ENCODE results near the gene ZNF543.

Gene ZNF543

DNA sequence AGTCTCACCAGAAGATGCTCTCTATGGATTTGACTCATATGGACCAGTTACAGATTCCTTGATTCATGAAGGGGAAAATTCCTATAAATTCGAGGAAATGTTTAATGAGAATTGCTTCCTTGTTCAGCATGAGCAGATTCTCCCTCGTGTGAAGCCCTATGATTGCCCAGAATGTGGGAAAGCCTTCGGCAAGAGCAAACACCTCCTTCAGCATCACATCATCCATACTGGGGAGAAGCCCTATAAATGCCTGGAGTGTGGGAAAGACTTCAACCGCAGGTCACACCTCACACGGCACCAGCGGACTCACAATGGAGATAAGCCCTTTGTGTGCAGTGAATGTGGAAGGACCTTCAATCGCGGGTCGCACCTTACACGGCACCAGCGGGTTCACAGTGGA lies 29.3 kb upstream of the ZNF543 start:
- DNase-seq (ENCODE audit: insufficient read length) (no peak), FAIRE-seq (no peak)
- TF ChIP-seq TAF1 (IDR thresholded peaks at IDR 0.05; ENCODE audit: borderline replicate concordance, low read depth, low read length) (no peak), POLR2A (IDR thresholded peaks at IDR 0.05; ENCODE audit: low read depth, low read length) (no peak), POLR2AphosphoS5 (IDR thresholded peaks at IDR 0.05; ENCODE audit: low read depth, low read length) (no peak)

DNA sequence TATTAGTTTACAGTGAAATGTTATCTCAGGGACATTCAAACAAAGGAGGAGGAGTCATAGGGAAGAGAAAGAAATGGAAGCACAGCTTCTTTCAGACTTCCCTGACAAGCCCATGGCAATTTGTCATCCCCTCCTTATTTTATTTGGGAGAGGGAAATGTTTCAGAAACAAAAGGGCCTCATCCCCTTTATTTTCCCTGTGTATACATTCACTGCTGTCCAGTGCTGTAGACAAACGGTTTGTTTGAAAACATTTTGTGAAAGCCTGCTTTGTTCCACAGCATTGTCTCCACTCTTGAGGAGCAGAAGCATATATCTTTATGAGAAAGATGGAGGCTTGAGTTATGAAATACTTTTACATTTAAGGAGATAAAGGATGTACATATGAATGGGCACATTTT lies 27.7 kb upstream of the ZNF543 start:
- TF ChIP-seq TAF1 (IDR thresholded peaks at IDR 0.05; ENCODE audit: borderline replicate concordance, low read depth, low read length) (no peak), POLR2AphosphoS5 (IDR thresholded peaks at IDR 0.05; ENCODE audit: low read depth, low read length) (no peak), POLR2A (IDR thresholded peaks at IDR 0.05; ENCODE audit: low read depth, low read length) (no peak)
- DNase-seq (ENCODE audit: insufficient read length), result no peak
- no peak for FAIRE-seq

DNA sequence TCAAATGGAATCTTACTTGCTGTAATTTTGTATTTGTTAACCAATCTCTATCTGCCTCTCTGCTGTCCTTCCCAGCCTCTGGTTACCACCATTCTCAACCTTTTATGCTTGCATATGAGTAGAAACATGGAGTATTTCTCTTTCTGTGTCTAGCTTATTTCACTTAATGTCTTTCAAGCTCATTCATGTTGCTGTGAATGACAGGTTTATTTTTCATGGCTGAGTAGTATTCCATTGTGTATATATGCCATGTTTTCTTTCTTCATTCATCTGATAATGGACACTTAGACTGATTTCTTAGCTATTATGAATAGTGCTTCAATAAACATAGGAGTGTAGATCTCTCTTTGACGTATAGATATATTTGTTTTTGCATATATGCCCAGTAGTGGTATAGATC lies 26.6 kb upstream of the ZNF543 start:
- TF ChIP-seq POLR2AphosphoS5 (IDR thresholded peaks at IDR 0.05; ENCODE audit: low read depth, low read length) (no peak), TAF1 (IDR thresholded peaks at IDR 0.05; ENCODE audit: borderline replicate concordance, low read depth, low read length) (no peak), POLR2A (IDR thresholded peaks at IDR 0.05; ENCODE audit: low read depth, low read length) (no peak)
- DNase-seq (ENCODE audit: insufficient read length), result no peak
- no peak for FAIRE-seq

DNA sequence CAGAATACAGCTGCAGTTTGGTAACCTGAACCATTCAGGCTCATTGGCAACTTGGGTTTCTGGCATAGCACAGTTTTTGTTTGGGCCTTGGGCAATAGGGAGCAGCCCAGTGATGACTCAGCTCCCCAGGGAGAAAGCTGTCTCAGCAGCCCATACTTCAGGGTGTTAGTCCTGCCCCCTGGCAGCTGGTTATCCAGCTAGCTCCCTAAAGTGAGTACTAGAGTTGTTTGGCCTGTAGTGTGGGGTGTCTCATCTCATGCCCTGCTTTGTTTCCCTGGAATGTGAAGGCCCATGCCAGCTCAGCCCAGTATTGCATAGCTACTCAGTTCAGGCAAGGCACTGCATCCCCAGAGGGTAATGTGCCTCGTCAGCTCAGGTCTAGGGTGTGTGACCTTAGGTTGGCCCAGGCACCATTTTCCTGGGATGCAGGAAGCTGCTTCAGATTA lies 18.2 kb upstream of the ZNF543 start:
- TF ChIP-seq POLR2A (IDR thresholded peaks at IDR 0.05; ENCODE audit: low read depth, low read length) (no peak; the same call in none of the 2 replicates), TAF1 (IDR thresholded peaks at IDR 0.05; ENCODE audit: borderline replicate concordance, low read depth, low read length) (no peak), POLR2AphosphoS5 (IDR thresholded peaks at IDR 0.05; ENCODE audit: low read depth, low read length) (peak; percentile 69)
- FAIRE-seq, result no peak
- no peak for DNase-seq (ENCODE audit: insufficient read length)

DNA sequence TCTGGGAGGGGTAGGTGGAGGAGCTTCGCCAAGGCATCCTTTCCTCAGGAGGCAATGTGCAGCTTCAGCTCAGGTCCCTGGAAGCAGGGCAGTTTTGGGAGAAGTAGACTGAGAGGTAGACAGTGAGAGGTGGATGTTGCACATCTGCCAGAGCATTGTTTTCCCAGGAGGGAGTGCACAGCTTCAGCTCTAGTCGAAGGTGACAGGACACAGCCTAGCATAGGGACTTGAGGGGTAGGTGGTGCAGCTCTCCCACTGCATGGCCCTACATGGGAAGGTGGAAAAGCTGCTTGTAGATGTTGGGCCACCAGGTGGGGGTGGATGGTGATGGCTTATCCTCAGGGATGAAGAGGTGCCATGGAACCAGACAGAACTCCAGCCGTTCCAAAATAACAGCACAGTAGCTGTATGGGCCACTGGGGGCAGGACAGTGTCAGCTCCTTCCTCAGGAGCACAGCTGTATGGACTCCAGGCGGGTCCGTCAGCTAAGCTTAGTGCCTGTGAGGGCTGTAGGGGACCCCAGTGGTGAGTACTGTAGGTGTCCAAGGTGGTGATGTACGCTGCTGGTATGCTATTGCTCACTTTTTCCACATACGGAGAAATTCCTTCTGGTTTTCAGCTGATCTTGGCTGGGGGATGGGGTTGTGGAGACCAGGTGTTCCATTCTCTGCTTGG lies 17.4 kb upstream of the ZNF543 start:
- DNase-seq (ENCODE audit: insufficient read length) (no peak), FAIRE-seq (no peak)
- peak; percentile 15 for TF ChIP-seq POLR2A (IDR thresholded peaks at IDR 0.05; ENCODE audit: low read depth, low read length)
- TF ChIP-seq POLR2AphosphoS5 (IDR thresholded peaks at IDR 0.05; ENCODE audit: low read depth, low read length), result peak; percentile 64; the same call in 1 of the 2 replicates
- no peak for TF ChIP-seq TAF1 (IDR thresholded peaks at IDR 0.05; ENCODE audit: borderline replicate concordance, low read depth, low read length)

DNA sequence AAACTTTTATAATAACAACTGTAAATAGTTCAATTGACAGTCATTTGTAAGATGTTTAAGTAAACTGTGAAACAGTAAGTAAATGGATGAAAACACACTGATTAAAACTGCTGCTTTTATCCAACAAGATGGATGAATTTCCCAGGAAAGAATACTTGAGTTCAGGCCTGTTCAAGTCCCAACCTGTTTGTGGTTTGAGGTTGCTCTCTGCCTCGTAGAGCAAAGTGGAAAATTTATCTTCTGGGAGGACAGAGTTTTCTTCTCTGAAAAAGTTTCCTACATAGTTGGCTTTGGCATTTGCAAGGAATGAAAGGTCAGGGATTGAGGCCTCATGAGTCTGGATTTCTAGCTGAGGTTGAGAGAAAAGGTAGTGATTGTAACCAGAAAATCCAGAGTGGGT lies 15.2 kb upstream of the ZNF543 start:
- TF ChIP-seq POLR2AphosphoS5 (IDR thresholded peaks at IDR 0.05; ENCODE audit: low read depth, low read length) (no peak), TAF1 (IDR thresholded peaks at IDR 0.05; ENCODE audit: borderline replicate concordance, low read depth, low read length) (no peak)
- FAIRE-seq (peak; percentile 17), DNase-seq (ENCODE audit: insufficient read length) (no peak)

DNA sequence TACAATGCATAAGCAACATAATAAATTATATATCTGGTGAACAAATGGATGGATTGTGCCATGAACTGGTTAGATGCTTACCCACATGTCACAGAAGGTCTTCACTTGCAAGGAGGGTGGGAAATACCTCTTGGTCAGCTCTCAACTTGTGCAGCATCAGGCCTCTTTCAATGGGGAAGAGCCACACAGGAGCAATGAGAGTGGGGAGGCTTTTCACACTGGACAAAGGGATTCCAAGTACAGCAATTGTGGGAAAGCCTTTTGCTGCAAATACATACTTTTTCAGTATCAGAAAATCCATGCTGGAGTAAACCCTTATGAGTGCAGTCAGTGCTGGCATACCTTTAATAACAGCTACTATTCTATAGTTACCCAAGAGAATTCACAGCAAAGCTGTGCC lies 11.8 kb upstream of the ZNF543 start:
- FAIRE-seq, result no peak
- no peak for DNase-seq (ENCODE audit: insufficient read length)
- no peak for TF ChIP-seq POLR2AphosphoS5 (IDR thresholded peaks at IDR 0.05; ENCODE audit: low read depth, low read length)
- TF ChIP-seq POLR2A (IDR thresholded peaks at IDR 0.05; ENCODE audit: low read depth, low read length), result no peak; the same call in 1 of the 2 replicates
- no peak for TF ChIP-seq TAF1 (IDR thresholded peaks at IDR 0.05; ENCODE audit: borderline replicate concordance, low read depth, low read length)

DNA sequence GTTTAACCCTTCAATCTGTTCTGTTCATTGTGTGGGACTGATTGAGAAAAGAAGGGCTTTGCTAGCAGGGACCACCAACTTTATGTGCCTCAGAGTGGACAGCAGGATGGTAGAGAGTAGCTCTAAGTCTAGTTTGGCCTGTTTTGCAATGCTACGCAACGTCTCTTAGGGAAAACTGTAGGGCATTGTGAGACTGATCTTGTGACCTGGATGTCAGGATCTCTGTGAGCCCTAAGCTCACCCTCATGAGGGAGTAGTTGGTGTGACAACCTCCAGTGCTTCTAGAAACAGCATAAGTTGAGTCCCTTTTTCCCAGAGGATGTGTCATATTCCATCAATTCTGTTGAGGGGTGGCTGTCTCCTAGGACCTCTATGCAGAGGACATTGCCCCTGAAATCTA lies 9.5 kb upstream of the ZNF543 start:
- DNase-seq (ENCODE audit: insufficient read length), result no peak
- no peak for TF ChIP-seq TAF1 (IDR thresholded peaks at IDR 0.05; ENCODE audit: borderline replicate concordance, low read depth, low read length)
- TF ChIP-seq POLR2A (IDR thresholded peaks at IDR 0.05; ENCODE audit: low read depth, low read length), result no peak
- TF ChIP-seq POLR2AphosphoS5 (IDR thresholded peaks at IDR 0.05; ENCODE audit: low read depth, low read length), result no peak
- FAIRE-seq, result no peak

DNA sequence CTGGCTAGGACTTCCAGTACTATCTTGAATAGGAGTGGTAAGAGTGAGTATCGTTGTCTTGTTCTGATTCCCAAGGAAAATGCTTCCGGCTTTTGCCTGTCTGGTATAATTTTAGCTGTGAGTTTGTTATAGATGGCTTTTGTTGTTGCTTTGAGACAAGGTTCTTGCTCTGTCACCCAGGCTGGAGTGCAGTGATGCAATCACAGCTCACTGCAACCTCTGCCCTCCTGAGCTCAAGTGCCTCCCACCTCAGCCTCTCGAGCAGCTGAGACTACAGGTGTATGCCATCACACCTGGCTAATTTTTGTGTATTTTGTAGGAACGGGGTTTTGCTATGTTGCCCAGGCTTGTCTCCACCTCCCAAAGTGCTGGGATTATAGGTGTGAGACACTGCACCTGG lies 6.1 kb upstream of the ZNF543 start:
- no peak for TF ChIP-seq POLR2A (IDR thresholded peaks at IDR 0.05; ENCODE audit: low read depth, low read length)
- no peak for TF ChIP-seq POLR2AphosphoS5 (IDR thresholded peaks at IDR 0.05; ENCODE audit: low read depth, low read length)
- TF ChIP-seq TAF1 (IDR thresholded peaks at IDR 0.05; ENCODE audit: borderline replicate concordance, low read depth, low read length), result no peak
- FAIRE-seq (no peak), DNase-seq (ENCODE audit: insufficient read length) (no peak)

DNA sequence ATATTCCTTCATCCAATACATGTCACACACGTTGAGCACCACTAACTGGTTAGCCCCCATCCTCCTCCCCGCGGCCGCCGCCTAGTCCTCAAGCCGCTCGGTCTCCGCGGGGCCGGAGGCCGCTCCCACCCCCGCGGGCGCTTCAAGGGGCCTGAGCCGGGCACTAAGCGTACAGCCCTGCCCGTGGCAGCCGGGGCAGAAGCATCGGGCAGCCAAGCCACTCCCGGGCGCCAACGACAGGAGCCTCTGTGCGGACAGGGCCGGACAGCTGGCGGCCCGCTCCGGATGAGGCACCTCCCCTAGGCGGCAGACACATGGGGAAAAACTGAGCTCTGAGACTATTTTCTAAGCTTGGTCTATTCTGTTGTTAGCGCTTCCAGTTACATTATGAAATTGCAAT lies 2.8 kb upstream of the ZNF543 start:
- no peak for DNase-seq (ENCODE audit: insufficient read length)
- TF ChIP-seq TAF1 (IDR thresholded peaks at IDR 0.05; ENCODE audit: borderline replicate concordance, low read depth, low read length), result no peak
- no peak for TF ChIP-seq POLR2AphosphoS5 (IDR thresholded peaks at IDR 0.05; ENCODE audit: low read depth, low read length)
- no peak for TF ChIP-seq POLR2A (IDR thresholded peaks at IDR 0.05; ENCODE audit: low read depth, low read length)
- no peak for FAIRE-seq

DNA sequence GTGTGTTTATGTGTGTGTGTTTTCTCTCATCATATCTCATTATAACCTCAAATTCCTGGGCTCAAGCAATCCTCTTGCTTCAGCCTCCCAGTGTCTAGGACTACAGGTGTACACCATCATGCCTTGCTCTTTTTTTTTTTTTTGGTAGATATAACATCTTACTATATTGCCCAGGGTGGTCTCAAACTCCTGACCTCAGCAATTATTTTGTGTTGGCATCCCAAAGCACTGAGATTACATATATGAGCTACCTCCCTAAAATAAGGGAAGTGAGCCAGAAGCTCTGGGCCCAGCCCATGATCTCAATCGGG lies 448 bp upstream of the ZNF543 start:
- no peak for FAIRE-seq
- TF ChIP-seq TAF1 (IDR thresholded peaks at IDR 0.05; ENCODE audit: borderline replicate concordance, low read depth, low read length) (no peak), POLR2AphosphoS5 (IDR thresholded peaks at IDR 0.05; ENCODE audit: low read depth, low read length) (no peak)
- no peak for DNase-seq (ENCODE audit: insufficient read length)

DNA sequence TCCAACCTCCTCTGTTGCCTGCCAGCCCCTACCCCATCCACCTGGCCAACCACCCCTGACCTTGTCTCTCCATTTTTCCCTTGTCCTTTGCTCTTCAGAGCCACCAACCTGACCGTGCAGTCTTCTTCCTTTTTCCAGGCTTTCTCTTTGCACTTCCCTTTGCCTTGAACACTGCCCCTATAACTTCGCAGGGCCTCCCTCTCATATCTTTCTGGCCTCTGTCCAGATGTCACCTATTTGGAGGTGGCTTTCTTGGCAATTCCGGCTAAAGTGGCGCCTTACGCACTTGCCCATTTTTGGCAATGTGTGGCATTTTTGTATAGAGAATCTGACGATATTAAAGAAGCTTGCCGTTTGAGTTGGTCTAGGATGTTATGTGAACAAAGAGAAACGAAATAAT lies 844 bp downstream of the ZNF543 start:
- no peak for DNase-seq (ENCODE audit: insufficient read length)
- TF ChIP-seq POLR2A (IDR thresholded peaks at IDR 0.05; ENCODE audit: low read depth, low read length) (no peak), TAF1 (IDR thresholded peaks at IDR 0.05; ENCODE audit: borderline replicate concordance, low read depth, low read length) (no peak), POLR2AphosphoS5 (IDR thresholded peaks at IDR 0.05; ENCODE audit: low read depth, low read length) (no peak)
- FAIRE-seq, result no peak

DNA sequence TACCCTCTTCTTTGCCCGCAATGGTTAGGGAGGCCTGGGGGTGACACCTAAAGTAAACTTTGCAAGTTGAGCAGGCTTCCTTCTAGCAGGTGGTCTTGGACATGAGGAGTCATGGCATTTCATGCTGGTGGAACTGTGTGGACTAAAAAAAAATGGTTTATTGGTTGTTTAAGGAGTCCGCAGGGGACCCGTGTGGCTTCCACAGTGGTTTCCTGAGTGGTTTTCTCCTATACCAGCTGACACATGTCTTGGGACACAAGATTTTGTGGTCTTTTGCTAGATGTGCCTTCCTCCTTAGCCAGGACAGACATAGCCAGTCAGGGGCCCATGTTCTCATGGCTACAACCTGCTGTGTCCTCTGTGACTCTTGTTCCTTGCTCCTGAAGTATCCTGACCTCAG lies 1.5 kb downstream of the ZNF543 start:
- DNase-seq (ENCODE audit: insufficient read length) (no peak), FAIRE-seq (no peak)
- no peak for TF ChIP-seq POLR2A (IDR thresholded peaks at IDR 0.05; ENCODE audit: low read depth, low read length)
- no peak for TF ChIP-seq POLR2AphosphoS5 (IDR thresholded peaks at IDR 0.05; ENCODE audit: low read depth, low read length)
- no peak for TF ChIP-seq TAF1 (IDR thresholded peaks at IDR 0.05; ENCODE audit: borderline replicate concordance, low read depth, low read length)
